C1 segment of cervical spinal cord (tissue), 14 donors: ENCODE measurements around the gene RUFY3.
"Not testable (repeated sequence)": the region's sequence is repeated elsewhere in the genome, so short reads cannot be mapped to it uniquely, and the experiment has no call there.

Source experiments
- DNase-seq, 14 donors: peaks; one replicate each; lab custom pipeline; 2025; lab: John Stamatoyannopoulos, UW

Gene RUFY3

DNA sequence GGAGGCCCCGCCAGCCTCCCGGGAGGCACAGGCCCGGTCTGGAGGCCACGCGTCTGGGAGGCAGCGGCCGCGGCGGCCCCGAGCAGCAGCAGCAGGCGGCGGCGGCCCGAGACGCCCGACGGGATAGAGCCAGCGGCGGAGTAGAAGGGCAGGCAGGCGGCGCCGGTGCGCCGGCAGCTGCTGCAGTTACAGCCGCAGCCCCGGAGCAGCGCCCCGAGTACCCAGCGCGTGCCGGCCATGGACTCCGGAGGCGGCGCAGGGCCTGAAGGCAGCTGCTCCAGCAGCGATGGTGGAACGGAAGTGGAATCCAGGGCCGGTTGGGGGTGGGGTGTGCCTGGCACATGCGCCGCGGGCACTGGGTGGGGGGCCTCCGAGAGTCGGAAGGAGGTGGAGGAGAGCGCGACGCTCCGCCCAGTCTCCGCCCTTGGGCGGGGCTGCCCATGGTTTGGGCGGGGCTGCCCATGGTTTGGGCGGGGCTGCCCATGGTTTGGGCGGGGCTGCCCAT is 117.9 kb downstream of the RUFY3 start, which contains the start of gene GRSF1:
TSS of gene GRSF1 (minus strand) at position 302 of the 505 bp plus-strand sequence. CDS start at position 239, 63 bp downstream.
- peak; percentile 24 to 91 (median 80) for DNase-seq

GRCh38 chr4:70840137-70840536 is 118.4 kb downstream of the RUFY3 start:
- DNase-seq: peak in 5 of 14 donors; percentile 1 to 43 (median 12)

- DNase-seq: not testable (repeated sequence)
Observed at GRCh38 chr4:70840631-70841030, 118.9 kb downstream of the RUFY3 start.

GRCh38 chr4:70841211-70841610 is 119.4 kb downstream of the RUFY3 start:
- DNase-seq: no peak

DNA sequence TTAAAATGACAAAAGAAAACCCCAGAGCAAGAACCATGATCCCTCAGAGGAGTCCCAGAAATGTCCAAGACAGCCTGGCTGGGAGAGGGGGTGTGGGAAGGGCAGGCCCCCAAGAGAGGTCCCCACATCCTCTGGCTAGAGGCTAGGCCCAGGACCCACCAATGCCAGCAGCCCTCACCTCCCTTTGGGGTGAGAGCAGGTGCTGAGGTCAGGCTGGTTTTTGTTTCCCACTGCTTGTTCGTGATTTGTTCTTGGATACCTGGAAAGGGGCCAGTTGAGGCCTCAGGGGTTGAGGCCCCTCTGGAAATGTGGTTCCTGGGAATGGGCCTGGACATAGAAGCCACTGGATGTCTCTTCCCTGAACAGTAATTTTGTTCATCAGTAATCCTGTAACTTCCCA is 120.2 kb downstream of the RUFY3 start:
- no peak for DNase-seq

DNA sequence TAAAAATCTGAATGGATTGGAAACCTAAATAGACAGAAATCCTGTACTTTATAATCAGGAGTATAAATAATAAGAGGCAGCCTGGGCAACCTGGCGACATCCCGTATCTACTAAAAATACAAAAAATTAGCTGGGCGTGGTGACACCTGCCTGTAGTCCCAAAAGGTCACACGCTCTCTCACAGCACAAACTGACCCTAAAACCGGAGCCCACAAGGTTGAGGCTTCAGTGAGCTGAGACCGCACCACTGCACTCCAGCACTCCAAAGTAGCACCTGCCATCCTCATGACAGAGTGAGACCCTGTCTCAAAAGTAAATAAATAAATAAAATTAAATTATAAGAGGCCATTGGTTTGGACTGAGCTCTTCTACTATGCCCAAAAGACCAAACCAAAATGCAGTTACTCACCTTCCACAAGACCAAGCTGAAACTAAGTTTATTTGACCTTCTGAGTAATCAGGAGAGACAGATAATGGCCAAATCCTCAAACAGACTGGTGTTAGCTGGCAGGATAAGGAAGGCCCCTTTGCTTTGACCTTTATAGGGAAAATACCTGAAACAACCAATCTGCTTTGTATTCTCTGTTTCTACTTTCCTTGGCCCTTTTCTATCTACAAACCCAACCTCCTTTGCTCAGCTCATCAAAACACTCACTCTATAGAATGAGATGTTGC is 121.1 kb downstream of the RUFY3 start:
- no peak for DNase-seq

- DNase-seq: no peak
Observed at GRCh38 chr4:70844180-70844579, 122.4 kb downstream of the RUFY3 start.

- DNase-seq: no peak
Observed at GRCh38 chr4:70849291-70849690, 127.5 kb downstream of the RUFY3 start.

DNA sequence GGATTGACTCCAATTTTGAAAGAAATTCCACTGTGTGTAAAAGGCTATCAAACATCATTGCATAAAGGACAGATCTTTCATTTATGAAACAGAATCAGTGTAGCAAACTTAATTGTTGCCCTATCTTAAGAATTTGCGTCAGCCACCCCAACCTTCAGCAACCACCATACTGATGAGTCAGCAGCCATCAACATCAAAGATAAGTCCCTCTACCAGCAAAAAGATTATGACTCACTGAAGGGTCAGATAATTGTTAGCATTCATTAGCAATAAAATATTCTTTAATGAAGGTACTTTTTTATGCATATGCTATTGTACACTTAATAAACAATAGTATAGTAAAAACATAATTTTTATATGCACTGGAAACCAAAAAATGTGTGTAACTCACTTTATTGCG is 133.7 kb downstream of the RUFY3 start:
- no peak for DNase-seq
